ENCODE results near the gene PRR33.

- TF ChIP-seq, protein P1, sequence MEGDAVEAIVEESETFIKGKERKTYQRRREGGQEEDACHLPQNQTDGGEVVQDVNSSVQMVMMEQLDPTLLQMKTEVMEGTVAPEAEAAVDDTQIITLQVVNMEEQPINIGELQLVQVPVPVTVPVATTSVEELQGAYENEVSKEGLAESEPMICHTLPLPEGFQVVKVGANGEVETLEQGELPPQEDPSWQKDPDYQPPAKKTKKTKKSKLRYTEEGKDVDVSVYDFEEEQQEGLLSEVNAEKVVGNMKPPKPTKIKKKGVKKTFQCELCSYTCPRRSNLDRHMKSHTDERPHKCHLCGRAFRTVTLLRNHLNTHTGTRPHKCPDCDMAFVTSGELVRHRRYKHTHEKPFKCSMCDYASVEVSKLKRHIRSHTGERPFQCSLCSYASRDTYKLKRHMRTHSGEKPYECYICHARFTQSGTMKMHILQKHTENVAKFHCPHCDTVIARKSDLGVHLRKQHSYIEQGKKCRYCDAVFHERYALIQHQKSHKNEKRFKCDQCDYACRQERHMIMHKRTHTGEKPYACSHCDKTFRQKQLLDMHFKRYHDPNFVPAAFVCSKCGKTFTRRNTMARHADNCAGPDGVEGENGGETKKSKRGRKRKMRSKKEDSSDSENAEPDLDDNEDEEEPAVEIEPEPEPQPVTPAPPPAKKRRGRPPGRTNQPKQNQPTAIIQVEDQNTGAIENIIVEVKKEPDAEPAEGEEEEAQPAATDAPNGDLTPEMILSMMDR (IDR thresholded peaks at IDR 0.05; ENCODE audit: low read depth, low read length, poor library complexity, severe bottlenecking), result no peak
- no peak for TF ChIP-seq EZH2phosphoT487 (IDR thresholded peaks at IDR 0.05; ENCODE audit: borderline replicate concordance, low read length)
Measured at GRCh38 chr11:1937616-1938342, 46.1 kb upstream of the PRR33 start.
